Mesothelial cell of epicardium (in vitro differentiated cells): Measurements from ENCODE around the gene SLIT3. TPM values are rescaled to one million over a fixed set of nuclear protein-coding genes. Genes with fewer than 3 reads are reported as not detected.
A peak's percentile ranks its signal among the peaks of the same experiment; 100 is the strongest.

Experiments
- DNase-seq, 2 experiments: peaks; one replicate each; pipeline ENCODE4 v3.0.0; 2021; ENCODE audit warnings: low spot score in 2 of 2; ENCODE audit not compliant: unreplicated experiment in 2 of 2
- H3K27ac Mint-ChIP-seq: 2 replicates; pipeline ENCODE4 v1.8.0; 2021; ENCODE audit warnings: mixed read lengths
- H3K27me3 Mint-ChIP-seq: 2 replicates; pipeline ENCODE4 v1.8.0; 2021; ENCODE audit warnings: low read depth, mixed read lengths
- H3K36me3 Mint-ChIP-seq: 2 replicates; pipeline ENCODE4 v1.8.0; 2021; ENCODE audit warnings: mixed read lengths
- H3K4me1 Mint-ChIP-seq: 2 replicates; pipeline ENCODE4 v1.8.0; 2021; ENCODE audit warnings: mixed read lengths
- H3K4me3 Mint-ChIP-seq: 2 replicates; pipeline ENCODE4 v1.8.0; 2021; ENCODE audit warnings: mild to moderate bottlenecking, moderate library complexity, mixed read lengths
- H3K9me3 Mint-ChIP-seq: 2 replicates; pipeline ENCODE4 v1.8.0; 2021; ENCODE audit warnings: mixed read lengths
- CTCF ChIP-seq: fragments of 200-600 bp; sonication (generic); IDR thresholded peaks from one replicate; pipeline ENCODE4 v1.5.0; 2021; ENCODE audit warnings: antibody characterized with exemption; ENCODE audit not compliant: unreplicated experiment
- total RNA-seq: library from RNA; stranded (reverse); gene quantifications from 3 replicates; pipeline ENCODE4 v1.2.1, GENCODE V29; 2021

The SLIT3 gene
- total RNA-seq, 1 donor from 2014 or later: 65.1 TPM

- no peak for TF ChIP-seq CTCF
- Mint-ChIP-seq H3K4me3 (no peak overlapping the region), H3K27ac (no peak overlapping the region), H3K4me1 (peaks cover 47% of the 10 kb centered on the region), H3K9me3 (no peaks in the 10 kb centered on the region), H3K36me3 (no peaks in the 10 kb centered on the region), H3K27me3 (peaks cover 43% of the 10 kb centered on the region)
- DNase-seq: no peak
Observed at GRCh38 chr5:168847511-168848073, 453.3 kb downstream of the SLIT3 start.

- peaks cover 65% of the 10 kb centered on the region for H3K27me3 Mint-ChIP-seq
- H3K4me1 Mint-ChIP-seq: peaks cover 28% of the 10 kb centered on the region
Observed at GRCh38 chr5:168844922-168845296, 456.0 kb downstream of the SLIT3 start.

GRCh38 chr5:168844016-168844921 lies 456.7 kb downstream of the SLIT3 start:
- Mint-ChIP-seq H3K27me3 (peaks cover 64% of the 10 kb centered on the region), H3K4me3 (peak overlapping the region; percentile 36)

More at GRCh38 chr5:168844922-168845296, 456.0 kb downstream of the SLIT3 start:
- TF ChIP-seq CTCF: no peak
- no peak for DNase-seq
- H3K36me3 Mint-ChIP-seq: no peaks in the 10 kb centered on the region
- peak overlapping the region; percentile 40 for H3K4me3 Mint-ChIP-seq
- H3K27ac Mint-ChIP-seq: no peak overlapping the region
- H3K9me3 Mint-ChIP-seq: no peaks in the 10 kb centered on the region

GRCh38 chr5:168843277-168844015 lies 457.5 kb downstream of the SLIT3 start:
- peaks cover 67% of the 10 kb centered on the region for H3K27me3 Mint-ChIP-seq
- no peak for DNase-seq
- no peak for TF ChIP-seq CTCF
- H3K4me1 Mint-ChIP-seq: peaks cover 22% of the 10 kb centered on the region
- no peaks in the 10 kb centered on the region for H3K36me3 Mint-ChIP-seq
- H3K9me3 Mint-ChIP-seq: no peaks in the 10 kb centered on the region
- H3K4me3 Mint-ChIP-seq: no peak overlapping the region
- no peak overlapping the region for H3K27ac Mint-ChIP-seq

More at GRCh38 chr5:168844016-168844921, 456.7 kb downstream of the SLIT3 start:
- Mint-ChIP-seq H3K36me3 (no peaks in the 10 kb centered on the region), H3K27ac (no peak overlapping the region), H3K4me1 (peaks cover 27% of the 10 kb centered on the region), H3K9me3 (no peaks in the 10 kb centered on the region)
- no peak for DNase-seq
- TF ChIP-seq CTCF: no peak

GRCh38 chr5:168842571-168843205 lies 458.3 kb downstream of the SLIT3 start:
- Mint-ChIP-seq H3K4me3 (no peak overlapping the region), H3K4me1 (peaks cover 21% of the 10 kb centered on the region), H3K36me3 (no peaks in the 10 kb centered on the region), H3K27ac (no peak overlapping the region), H3K9me3 (no peaks in the 10 kb centered on the region), H3K27me3 (peaks cover 67% of the 10 kb centered on the region)
- DNase-seq: no peak
- TF ChIP-seq CTCF: no peak
